ENCODE measurements around the gene FCN3. TPM values are rescaled to one million over a fixed set of nuclear protein-coding genes. Genes with fewer than 3 reads are reported as not detected.
A peak's percentile ranks its signal among the peaks of the same experiment; 100 is the strongest.

The FCN3 gene
- total RNA-seq, 1 donor from 2014 or later: not detected

- Mint-ChIP-seq H3K27me3 (ENCODE audit: insufficient read depth) (no peaks in the 10 kb centered on the region), H3K27ac (no peak overlapping the region), H3K4me1 (ENCODE audit: low read depth) (peaks cover 43% of the 10 kb centered on the region), H3K9me3 (no peaks in the 10 kb centered on the region), H3K4me3 (no peak overlapping the region), H3K36me3 (ENCODE audit: low read depth) (peaks cover 19% of the 10 kb centered on the region)
- intact Hi-C loops (cut with micrococcal nuclease): no loop called here
- DNase-seq (ENCODE audit: low spot score): no peak
Observed at GRCh38 chr1:27345272-27345671, 29.4 kb downstream of the FCN3 start.

- no peaks in the 10 kb centered on the region for H3K27me3 Mint-ChIP-seq (ENCODE audit: insufficient read depth)
- peaks cover 28% of the 10 kb centered on the region for H3K36me3 Mint-ChIP-seq (ENCODE audit: low read depth)
- H3K4me1 Mint-ChIP-seq (ENCODE audit: low read depth): peaks cover 59% of the 10 kb centered on the region
- peak overlapping the region; percentile 93 for H3K4me3 Mint-ChIP-seq
- no peak for DNase-seq (ENCODE audit: low spot score)
- peak overlapping the region; percentile 99 for H3K27ac Mint-ChIP-seq
- H3K9me3 Mint-ChIP-seq: no peaks in the 10 kb centered on the region
- intact Hi-C loops (cut with micrococcal nuclease): loop anchor here (5.0 kb wide), 1 partner anchor 1209 kb away; the partner anchor contains the start of gene TRNAU1AP
Observed at GRCh38 chr1:27343639-27344025, 31.0 kb downstream of the FCN3 start.

- Mint-ChIP-seq H3K36me3 (ENCODE audit: low read depth) (peaks cover 26% of the 10 kb centered on the region), H3K27me3 (ENCODE audit: insufficient read depth) (no peaks in the 10 kb centered on the region), H3K4me1 (ENCODE audit: low read depth) (peaks cover 59% of the 10 kb centered on the region), H3K9me3 (no peaks in the 10 kb centered on the region), H3K4me3 (peak overlapping the region; percentile 93), H3K27ac (peak overlapping the region; percentile 99)
- peak; percentile 72 for DNase-seq (ENCODE audit: low spot score)
- intact Hi-C loops (cut with micrococcal nuclease): loop anchor here (1.0 to 5.0 kb wide), 2 partner anchors 14 to 1209 kb away; partner anchors contain the start of gene TRNAU1AP
Observed at GRCh38 chr1:27342778-27343638, 31.6 kb downstream of the FCN3 start.

DNA sequence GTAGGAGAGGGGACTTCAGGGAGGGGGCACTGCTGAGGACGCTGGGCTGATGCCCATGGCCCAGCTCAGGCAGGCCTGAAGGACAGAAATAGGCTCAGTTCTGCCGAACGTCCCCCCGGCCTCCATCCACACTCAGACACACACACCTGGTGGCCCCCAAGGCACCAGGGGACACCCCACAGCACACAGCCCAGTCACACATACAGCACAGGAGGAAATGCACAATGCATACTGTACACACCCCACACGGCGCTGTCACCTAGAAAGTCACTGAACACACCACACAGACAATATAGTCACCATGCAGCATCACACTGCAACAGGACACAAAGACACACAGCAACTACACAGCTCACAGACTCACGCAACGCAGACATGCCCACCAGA, 32.2 kb downstream of the FCN3 start:
- Mint-ChIP-seq H3K9me3 (no peaks in the 10 kb centered on the region), H3K36me3 (ENCODE audit: low read depth) (peaks cover 24% of the 10 kb centered on the region), H3K27ac (peak overlapping the region; percentile 99), H3K4me1 (ENCODE audit: low read depth) (peaks cover 59% of the 10 kb centered on the region), H3K27me3 (ENCODE audit: insufficient read depth) (no peaks in the 10 kb centered on the region), H3K4me3 (peak overlapping the region; percentile 93)
- no peak for DNase-seq (ENCODE audit: low spot score)
- intact Hi-C loops (cut with micrococcal nuclease): loop anchor here (1.0 to 5.0 kb wide), 2 partner anchors 15 to 1210 kb away; partner anchors contain the start of gene TRNAU1AP

- H3K27me3 Mint-ChIP-seq (ENCODE audit: insufficient read depth): no peaks in the 10 kb centered on the region
- peak; percentile 63 for DNase-seq (ENCODE audit: low spot score)
- intact Hi-C loops (cut with micrococcal nuclease): loop anchor here (1.0 to 5.0 kb wide), 3 partner anchors 16 to 1211 kb away; partner anchors contain the start of genes TMEM222 and TRNAU1AP
- H3K27ac Mint-ChIP-seq: peak within 1 kb of the TSS; percentile 99
- H3K4me3 Mint-ChIP-seq: peak within 1 kb of the TSS; percentile 93
- peaks cover 59% of the 10 kb centered on the region for H3K4me1 Mint-ChIP-seq (ENCODE audit: low read depth)
- H3K36me3 Mint-ChIP-seq (ENCODE audit: low read depth): peaks cover 24% of the 10 kb centered on the region
- H3K9me3 Mint-ChIP-seq: no peaks in the 10 kb centered on the region
Observed at GRCh38 chr1:27341525-27342252, 32.9 kb downstream of the FCN3 start, which contains the start of gene SYTL1. Gene SYTL1, plus strand, starts transcription at chr1:27342022. Its CDS starts 3,313 bp downstream, at chr1:27345335.

GRCh38 chr1:27339213-27339612, 35.4 kb downstream of the FCN3 start:
- H3K9me3 Mint-ChIP-seq: no peaks in the 10 kb centered on the region
- peak overlapping the region; percentile 67 for H3K27ac Mint-ChIP-seq
- intact Hi-C loops (cut with micrococcal nuclease): no loop called here
- no peak for DNase-seq (ENCODE audit: low spot score)
- H3K4me3 Mint-ChIP-seq: no peak overlapping the region
- no peaks in the 10 kb centered on the region for H3K27me3 Mint-ChIP-seq (ENCODE audit: insufficient read depth)
- peaks cover 55% of the 10 kb centered on the region for H3K4me1 Mint-ChIP-seq (ENCODE audit: low read depth)
- peaks cover 25% of the 10 kb centered on the region for H3K36me3 Mint-ChIP-seq (ENCODE audit: low read depth)

- DNase-seq (ENCODE audit: low spot score): no peak
- H3K27ac Mint-ChIP-seq: peak overlapping the region; percentile 67
- no peaks in the 10 kb centered on the region for H3K27me3 Mint-ChIP-seq (ENCODE audit: insufficient read depth)
- peaks cover 28% of the 10 kb centered on the region for H3K36me3 Mint-ChIP-seq (ENCODE audit: low read depth)
- no peak overlapping the region for H3K4me3 Mint-ChIP-seq
- intact Hi-C loops (cut with micrococcal nuclease): no loop called here
- peaks cover 51% of the 10 kb centered on the region for H3K4me1 Mint-ChIP-seq (ENCODE audit: low read depth)
- no peaks in the 10 kb centered on the region for H3K9me3 Mint-ChIP-seq
Observed at GRCh38 chr1:27338751-27339150, 35.9 kb downstream of the FCN3 start.

DNA sequence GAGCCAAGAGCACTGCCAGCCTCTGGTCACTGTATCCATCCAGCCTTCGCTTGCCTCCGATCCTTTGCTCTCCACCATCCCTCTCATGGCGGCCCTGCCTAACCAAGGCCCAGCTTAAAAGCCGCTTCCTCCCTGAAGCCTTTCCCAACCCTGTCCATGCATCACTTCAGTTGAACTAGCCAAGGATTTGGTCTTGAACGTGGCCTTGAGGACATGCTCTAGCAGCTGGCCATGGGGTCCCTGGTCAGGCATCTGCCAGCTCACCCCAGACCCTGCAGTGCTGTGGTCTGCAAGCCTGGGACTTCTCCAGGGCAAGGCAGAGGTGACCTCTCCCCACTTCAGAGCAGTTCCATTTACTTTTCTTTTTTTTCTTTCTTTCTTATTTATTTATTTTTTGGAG, 37.9 kb downstream of the FCN3 start:
- no peak overlapping the region for H3K27ac Mint-ChIP-seq
- intact Hi-C loops (cut with micrococcal nuclease): no loop called here
- H3K4me3 Mint-ChIP-seq: no peak overlapping the region
- H3K27me3 Mint-ChIP-seq (ENCODE audit: insufficient read depth): no peaks in the 10 kb centered on the region
- no peaks in the 10 kb centered on the region for H3K9me3 Mint-ChIP-seq
- H3K36me3 Mint-ChIP-seq (ENCODE audit: low read depth): peaks cover 35% of the 10 kb centered on the region
- peaks cover 47% of the 10 kb centered on the region for H3K4me1 Mint-ChIP-seq (ENCODE audit: low read depth)
- DNase-seq (ENCODE audit: low spot score): no peak

- Mint-ChIP-seq H3K4me1 (ENCODE audit: low read depth) (peaks cover 37% of the 10 kb centered on the region), H3K4me3 (no peak overlapping the region), H3K27ac (no peak overlapping the region), H3K27me3 (ENCODE audit: insufficient read depth) (no peaks in the 10 kb centered on the region), H3K36me3 (ENCODE audit: low read depth) (peaks cover 39% of the 10 kb centered on the region), H3K9me3 (no peaks in the 10 kb centered on the region)
- no peak for DNase-seq (ENCODE audit: low spot score)
- intact Hi-C loops (cut with micrococcal nuclease): no loop called here
Observed at GRCh38 chr1:27335506-27336422, 38.9 kb downstream of the FCN3 start.

DNA sequence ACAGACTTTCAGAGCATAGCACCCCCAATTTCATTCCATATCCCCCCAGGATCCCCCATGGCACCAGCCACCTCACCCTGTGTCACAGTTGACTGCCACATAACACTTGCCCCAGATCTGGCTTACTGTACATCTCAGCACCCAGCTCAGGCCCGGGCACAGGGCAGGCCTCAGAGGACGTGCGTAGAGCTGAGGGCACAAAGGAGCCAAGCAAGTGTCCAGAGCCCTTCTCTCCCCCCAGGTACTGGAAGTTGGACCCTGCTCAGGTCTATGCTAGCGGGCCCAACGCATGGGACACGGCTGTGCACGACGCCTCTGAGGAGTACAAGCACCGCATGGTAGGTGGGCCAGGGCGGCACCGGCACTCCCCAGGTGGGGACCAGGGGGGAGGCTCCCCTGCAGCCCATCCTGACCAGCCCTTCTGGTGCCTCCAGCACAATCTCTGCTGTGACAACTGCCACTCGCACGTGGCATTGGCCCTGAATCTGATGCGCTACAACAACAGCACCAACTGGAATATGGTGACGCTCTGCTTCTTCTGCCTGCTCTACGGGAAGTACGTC, 40.8 kb downstream of the FCN3 start:
- Mint-ChIP-seq H3K9me3 (no peaks in the 10 kb centered on the region), H3K27ac (peak overlapping the region; percentile 20), H3K4me1 (ENCODE audit: low read depth) (peaks cover 17% of the 10 kb centered on the region), H3K4me3 (no peak overlapping the region), H3K27me3 (ENCODE audit: insufficient read depth) (no peaks in the 10 kb centered on the region), H3K36me3 (ENCODE audit: low read depth) (peaks cover 32% of the 10 kb centered on the region)
- intact Hi-C loops (cut with micrococcal nuclease): no loop called here
- DNase-seq (ENCODE audit: low spot score): no peak

DNA sequence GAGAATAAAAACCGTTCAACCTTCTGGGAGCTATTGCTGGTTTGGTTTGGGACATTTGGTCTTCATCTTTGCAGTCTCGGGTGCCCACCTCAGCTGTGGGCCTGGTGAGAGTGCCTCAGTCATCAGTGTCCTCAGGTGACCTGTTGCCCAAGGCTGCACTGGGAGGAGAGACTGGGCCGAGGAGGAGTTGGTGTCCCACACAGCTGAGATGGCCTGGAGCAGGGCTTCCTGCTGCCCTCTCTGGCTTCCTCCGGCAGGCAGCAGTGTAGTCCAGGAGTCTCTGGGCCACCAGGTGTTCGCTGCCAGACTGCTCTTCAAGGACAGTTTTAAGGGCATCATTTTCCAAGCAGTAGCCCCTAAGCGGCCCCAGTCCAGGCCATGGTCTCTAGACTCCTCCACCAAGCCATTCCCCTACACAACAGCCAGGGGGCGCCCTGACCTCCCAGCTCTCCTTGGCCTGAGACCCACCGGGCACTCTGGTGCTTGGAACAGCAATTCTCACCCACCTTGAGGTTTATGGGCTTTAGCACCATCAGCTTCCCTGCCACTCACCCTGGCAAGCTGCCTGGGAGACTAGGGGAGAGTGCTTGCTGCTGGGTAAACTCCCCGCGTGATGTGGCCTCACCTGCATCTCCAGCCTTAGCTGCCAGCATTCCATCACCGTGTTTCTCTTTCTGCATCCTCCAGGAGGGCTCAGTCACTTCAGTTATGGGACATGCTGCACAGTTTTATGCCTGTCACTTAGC, 41.9 kb downstream of the FCN3 start:
- H3K4me3 Mint-ChIP-seq: no peak overlapping the region
- H3K4me1 Mint-ChIP-seq (ENCODE audit: low read depth): peaks cover 21% of the 10 kb centered on the region
- H3K27me3 Mint-ChIP-seq (ENCODE audit: insufficient read depth): no peaks in the 10 kb centered on the region
- DNase-seq (ENCODE audit: low spot score): peak; percentile 31
- H3K27ac Mint-ChIP-seq: peak overlapping the region; percentile 34
- intact Hi-C loops (cut with micrococcal nuclease): loop anchor here (1.0 kb wide), 1 partner anchor 56 kb away; no protein-coding TSS in a partner anchor
- no peaks in the 10 kb centered on the region for H3K9me3 Mint-ChIP-seq
- H3K36me3 Mint-ChIP-seq (ENCODE audit: low read depth): peaks cover 32% of the 10 kb centered on the region

Data from activated T-helper 1 cell treated with anti-CD3 and anti-CD28 coated beads, Interleukin-12 subunit alpha, Interleukin-12 subunit beta, Interleukin-2, Interleukin-4 antibody, amounts not matched to agents 30 ng/mL and 10 ng/mL and 1 ng/mL, durations not matched to agents 14 hours and 24 hours and 36 hours (primary cell).